HG03039 (cell line): ENCODE results near the gene CDYL.

ENCODE experiments used
- ATAC-seq: cut with Tn5 transposase; IDR thresholded peaks from one replicate; pipeline ENCODE4 v1.9.1; 2021; ENCODE audit warnings: mild to moderate bottlenecking, moderate library complexity; ENCODE audit not compliant: unreplicated experiment

Gene CDYL

GRCh38 chr6:4873928-4874327 lies 97.7 kb downstream of the CDYL start:
- ATAC-seq = no peak

- peak; percentile 62 for ATAC-seq
Observed at GRCh38 chr6:4879741-4880275, 103.6 kb downstream of the CDYL start.

DNA sequence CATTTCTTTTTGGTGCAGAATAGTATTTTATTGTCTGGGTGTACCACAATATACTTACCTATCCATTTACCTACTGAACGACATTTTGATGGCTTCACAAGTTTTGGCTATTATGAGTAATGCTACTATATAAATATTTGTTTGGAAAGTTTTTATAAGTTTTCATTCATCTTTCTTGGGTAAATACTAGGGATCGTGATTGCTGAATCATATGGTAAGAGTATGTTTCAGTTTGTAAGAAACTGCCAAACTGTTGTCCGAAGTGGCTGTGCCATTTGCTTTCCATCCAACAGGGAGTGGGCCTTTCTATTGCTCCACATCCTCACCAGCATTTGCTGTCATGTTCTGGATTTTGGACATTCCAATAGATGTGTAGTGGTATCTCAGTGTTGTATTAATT lies 104.2 kb downstream of the CDYL start:
- no peak for ATAC-seq

GRCh38 chr6:4883298-4883697 lies 107.1 kb downstream of the CDYL start:
- ATAC-seq = no peak

DNA sequence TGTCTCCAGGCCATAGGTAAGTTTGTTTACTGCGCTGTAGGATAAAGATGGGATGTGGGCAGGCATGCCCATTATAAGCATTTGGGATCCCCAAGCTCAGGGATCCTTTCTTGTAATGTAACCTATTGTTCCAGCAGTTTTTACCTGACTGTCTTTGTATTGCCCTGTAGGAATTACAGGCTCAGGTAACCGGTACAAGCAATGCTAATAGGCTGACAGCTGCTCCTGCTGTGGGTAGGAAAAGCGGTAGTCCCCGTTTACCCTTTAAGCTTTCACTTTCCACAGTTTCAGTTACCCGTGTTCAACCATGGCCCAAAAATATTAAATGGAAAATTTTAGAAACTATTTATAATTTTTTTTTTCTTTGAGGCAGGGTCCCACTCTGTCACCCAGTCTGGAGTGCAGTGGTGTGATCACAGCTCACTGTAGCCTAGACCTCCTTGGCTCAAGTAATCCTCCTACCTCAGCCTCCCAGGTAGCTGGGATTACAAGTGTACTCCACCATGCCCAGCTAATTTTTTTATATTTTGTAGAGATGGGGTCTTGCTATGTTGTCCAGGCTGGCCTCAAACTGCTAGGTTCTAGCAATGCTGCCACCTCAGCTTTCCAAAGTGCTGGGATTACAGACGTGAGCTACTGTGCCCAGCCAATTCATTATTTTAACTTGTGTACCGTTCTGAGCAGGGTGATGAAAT lies 108.6 kb downstream of the CDYL start:
- ATAC-seq = no peak

GRCh38 chr6:4885341-4885933 lies 109.2 kb downstream of the CDYL start:
- ATAC-seq = no peak

DNA sequence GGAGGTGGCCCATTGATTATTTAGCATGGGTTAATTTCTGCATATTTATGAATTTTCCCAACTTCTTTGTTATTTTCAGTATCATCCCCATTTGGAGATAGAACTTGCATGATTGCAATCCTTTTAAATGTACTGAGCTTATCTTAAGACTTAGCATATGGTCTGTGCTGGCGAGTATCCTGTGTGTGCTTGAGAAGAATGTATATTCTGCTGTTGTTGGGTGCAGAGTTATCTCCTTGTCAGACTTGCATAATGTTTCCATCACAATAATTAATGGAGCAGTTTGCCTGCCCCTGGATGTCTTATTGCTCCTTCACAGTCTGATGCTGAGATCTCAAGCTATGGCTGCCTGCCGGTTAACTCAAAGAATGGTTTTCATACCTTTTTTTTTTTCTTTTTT lies 112.6 kb downstream of the CDYL start:
- ATAC-seq = no peak

DNA sequence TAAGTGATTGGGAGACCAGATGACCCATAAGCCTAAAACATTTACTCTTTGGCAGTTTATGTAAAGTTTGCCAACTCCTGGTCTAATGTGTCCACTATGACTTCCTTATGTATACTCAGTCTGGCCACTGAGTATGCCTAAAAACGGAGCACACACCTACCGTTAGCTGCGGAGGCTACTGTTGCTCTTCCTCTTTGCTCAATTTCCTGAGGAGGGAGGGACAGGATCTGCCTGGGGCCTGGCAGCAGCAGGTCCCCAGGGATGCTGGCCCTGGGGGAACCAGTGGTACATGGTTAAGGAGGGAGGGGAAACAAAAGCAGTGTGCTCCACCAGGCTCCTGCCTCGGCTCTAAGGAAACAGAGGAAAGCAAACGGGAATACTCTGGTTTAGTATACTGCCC lies 113.5 kb downstream of the CDYL start:
- ATAC-seq = no peak

DNA sequence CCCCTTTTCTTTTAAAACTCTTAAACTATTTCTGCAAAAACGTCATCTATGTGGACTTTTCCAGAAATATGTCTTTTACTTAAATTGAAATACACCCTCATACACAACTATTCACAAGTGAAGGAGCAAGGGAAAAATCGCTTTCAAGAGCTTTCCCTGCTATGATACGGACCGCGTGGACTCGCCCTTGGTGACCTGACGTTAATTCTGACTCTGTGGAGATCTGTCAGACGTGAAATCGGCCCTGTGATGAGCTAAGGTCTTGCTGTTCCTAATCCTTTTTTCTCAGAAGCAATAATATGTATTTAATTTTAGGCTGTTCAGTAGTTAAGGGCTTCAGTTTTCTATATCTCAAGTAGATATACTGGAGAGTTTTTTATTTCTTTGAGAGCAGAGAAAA lies 114.0 kb downstream of the CDYL start:
- no peak for ATAC-seq

- no peak for ATAC-seq
Observed at GRCh38 chr6:4890627-4891026, 114.4 kb downstream of the CDYL start.

GRCh38 chr6:4891141-4891540 lies 114.9 kb downstream of the CDYL start:
- ATAC-seq = no peak

GRCh38 chr6:4892785-4893485 lies 116.7 kb downstream of the CDYL start:
- no peak for ATAC-seq

DNA sequence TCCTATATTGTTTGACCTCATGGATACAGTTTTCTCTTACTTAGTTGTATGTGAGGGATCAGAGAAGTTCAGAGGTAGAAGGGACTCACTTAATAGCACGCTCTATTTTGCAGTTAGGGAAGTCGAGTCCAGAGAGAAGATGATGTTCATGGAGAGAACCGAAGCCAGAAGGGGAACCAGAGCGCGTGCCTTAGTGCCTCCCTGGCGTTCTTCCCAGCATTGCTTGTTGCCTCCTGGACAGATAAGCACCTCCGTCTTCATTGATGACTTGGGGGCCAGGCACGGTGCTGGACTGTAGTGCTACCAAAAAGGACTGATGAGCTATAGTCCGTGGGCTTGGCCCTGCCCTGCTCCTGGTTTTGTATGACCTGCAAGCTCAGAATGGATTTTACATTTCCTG lies 117.8 kb downstream of the CDYL start:
- no peak for ATAC-seq

- ATAC-seq = no peak
Observed at GRCh38 chr6:4895971-4896370, 119.8 kb downstream of the CDYL start.

DNA sequence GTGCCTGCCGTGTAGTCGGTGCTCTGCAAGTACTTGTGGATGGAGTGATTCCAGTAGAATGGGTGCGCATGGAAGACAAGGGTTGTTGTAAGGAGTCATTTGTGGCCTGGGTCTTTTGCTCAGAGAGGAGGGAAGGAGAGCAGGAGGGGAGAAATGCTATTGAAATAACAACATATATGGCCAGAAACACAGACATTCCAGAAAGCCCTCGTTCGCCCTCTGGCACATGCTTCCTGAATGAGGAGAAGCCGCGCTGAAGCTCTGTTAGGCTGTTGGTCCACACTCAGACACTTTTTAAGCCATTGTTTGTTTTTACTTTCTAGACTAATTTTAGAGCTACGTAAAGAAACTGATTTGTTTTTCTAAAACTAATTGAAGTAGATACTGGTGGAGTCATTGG lies 120.2 kb downstream of the CDYL start:
- no peak for ATAC-seq

GRCh38 chr6:4899249-4900034 lies 123.2 kb downstream of the CDYL start:
- no peak for ATAC-seq

- no peak for ATAC-seq
Observed at GRCh38 chr6:4901386-4902061, 125.3 kb downstream of the CDYL start.

GRCh38 chr6:4902363-4902762 lies 126.2 kb downstream of the CDYL start:
- no peak for ATAC-seq

DNA sequence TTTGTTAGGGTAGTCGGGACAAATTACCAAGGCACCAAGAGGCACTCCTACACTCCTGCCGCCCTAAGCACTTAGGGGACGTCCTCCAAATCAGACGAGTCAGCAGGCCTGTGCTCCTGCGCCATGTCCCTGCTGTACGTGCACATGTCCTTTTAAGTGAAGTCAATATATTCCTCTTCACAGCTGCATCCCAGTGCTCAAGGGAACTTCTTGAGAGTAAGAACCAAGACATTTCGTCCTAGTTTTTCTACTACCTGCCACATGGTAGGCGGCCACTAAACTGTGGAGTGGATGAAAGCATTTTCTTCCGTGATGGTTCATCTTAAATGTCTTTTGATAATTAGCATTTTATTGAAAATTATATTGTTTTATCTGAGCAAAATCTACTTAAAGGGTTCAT lies 126.9 kb downstream of the CDYL start:
- ATAC-seq = no peak

DNA sequence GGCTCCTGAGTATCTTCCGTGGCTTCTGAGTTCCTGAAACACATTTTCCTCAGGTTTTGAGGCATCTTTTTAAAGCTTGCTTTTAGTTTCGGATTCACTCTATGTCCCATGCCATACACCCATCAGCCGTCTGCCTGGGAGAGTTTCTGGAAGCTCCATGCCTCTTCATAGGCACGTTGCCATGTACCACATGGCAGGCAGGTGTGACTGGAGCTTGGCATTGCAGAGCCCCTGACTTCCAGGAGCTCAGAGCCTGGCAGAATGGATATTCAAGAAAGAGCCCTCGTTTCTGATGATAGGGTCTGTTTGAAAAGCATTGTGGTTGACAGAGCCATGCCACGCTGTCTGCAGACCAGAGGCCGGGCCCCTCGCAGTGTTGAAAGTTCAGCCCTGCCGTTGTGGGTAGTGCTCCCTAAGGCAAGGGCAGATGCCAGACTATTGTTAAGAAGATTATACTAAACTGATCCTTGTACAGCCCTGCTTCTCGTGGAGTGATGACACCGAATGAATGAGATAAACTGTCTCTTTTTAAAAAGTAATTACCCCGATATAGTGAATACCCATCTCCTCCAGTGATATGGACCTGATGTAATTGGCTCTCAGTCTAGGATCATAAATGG lies 127.7 kb downstream of the CDYL start:
- ATAC-seq = no peak
